OCI-LY1 (cell line): Measurements from ENCODE around the gene GRXCR2.

Source experiments
- H2AFZ ChIP-seq: fragments of 200-600 bp; sonication (generic), shearing (Covaris generic); 2 replicates; pipeline ENCODE4 v1.6.0; 2014; ENCODE audit warnings: antibody characterized with exemption, mild to moderate bottlenecking, low read length
- H3F3A ChIP-seq: fragments of 200-600 bp; sonication (generic), shearing (Covaris generic); 2 replicates; pipeline ENCODE4 v1.6.0; 2014; ENCODE audit warnings: mild to moderate bottlenecking, antibody characterized with exemption, low read length, moderate library complexity; ENCODE audit not compliant: insufficient read depth
- H3K27ac ChIP-seq: fragments of 200-600 bp; sonication (generic); 2 replicates; pipeline ENCODE4 v1.5.1; 2014; ENCODE audit warnings: low read length, mixed run types, mild to moderate bottlenecking, low read depth; ENCODE audit not compliant: poor library complexity, severe bottlenecking
- H3K27me3 ChIP-seq: fragments of 200-600 bp; sonication (generic); 2 replicates; pipeline ENCODE4 v1.6.0; 2014; ENCODE audit warnings: antibody characterized with exemption, mild to moderate bottlenecking, low read length, moderate library complexity; ENCODE audit not compliant: insufficient read depth
- H3K36me3 ChIP-seq: fragments of 200-600 bp; sonication (generic); 2 replicates; pipeline ENCODE4 v1.6.1; 2014; ENCODE audit warnings: mild to moderate bottlenecking, antibody characterized with exemption, low read length, moderate library complexity, mixed read lengths; ENCODE audit not compliant: insufficient read depth
- H3K4me1 ChIP-seq: fragments of 200-600 bp; sonication (generic); 2 replicates; pipeline ENCODE4 v1.5.1; 2014; ENCODE audit warnings: mild to moderate bottlenecking, low read length, moderate library complexity; ENCODE audit not compliant: insufficient read depth, severe bottlenecking
- H3K4me2 ChIP-seq: fragments of 200-600 bp; sonication (generic), shearing (Covaris generic); 2 replicates; pipeline ENCODE4 v1.6.1; 2014; ENCODE audit warnings: low read length
- H3K4me3 ChIP-seq: fragments of 200-600 bp; sonication (generic); 2 replicates; pipeline ENCODE4 v1.5.1; 2014; ENCODE audit warnings: low read length, low read depth, mild to moderate bottlenecking, mixed read lengths; ENCODE audit not compliant: poor library complexity, severe bottlenecking
- H3K79me2 ChIP-seq: fragments of 200-600 bp; shearing (Covaris generic); 2 replicates; pipeline ENCODE4 v1.6.1; 2016; ENCODE audit warnings: mixed run types, low read length, mixed read lengths; ENCODE audit not compliant: insufficient read depth
- H3K9ac ChIP-seq: fragments of 200-600 bp; sonication (generic), shearing (Covaris generic); 2 replicates; pipeline ENCODE4 v1.6.1; 2014; ENCODE audit warnings: mild to moderate bottlenecking, low read length, mixed read lengths
- H3K9me2 ChIP-seq: fragments of 200-600 bp; sonication (generic), shearing (Covaris generic); 2 replicates; pipeline ENCODE4 v1.6.1; 2014; ENCODE audit warnings: low read depth, mild to moderate bottlenecking, low read length, mixed read lengths
- H3K9me3 ChIP-seq: fragments of 200-600 bp; shearing (Covaris generic); 2 replicates; pipeline ENCODE4 v1.6.1; 2014; ENCODE audit warnings: low read length, mixed read lengths
- H4K20me1 ChIP-seq: fragments of 200-600 bp; sonication (generic), shearing (Covaris generic); 2 replicates; pipeline ENCODE4 v1.6.0; 2016; ENCODE audit warnings: mild to moderate bottlenecking, low read length; ENCODE audit not compliant: insufficient read depth
- CTCF ChIP-seq: fragments of 200-600 bp; sonication (generic), shearing (Covaris generic); IDR thresholded peaks from 2 replicates; pipeline ENCODE4 v1.5.1; 2017; ENCODE audit warnings: mild to moderate bottlenecking, antibody characterized with exemption, low read length, moderate library complexity, mixed read lengths
- EZH2 ChIP-seq: fragments of 200-600 bp; sonication (generic), shearing (Covaris generic); IDR thresholded peaks from 2 replicates; pipeline ENCODE4 v1.8.0; 2017; ENCODE audit warnings: borderline replicate concordance, mixed run types, mild to moderate bottlenecking, antibody characterized with exemption, low read length, moderate library complexity, mixed read lengths

GRXCR2 gene

DNA sequence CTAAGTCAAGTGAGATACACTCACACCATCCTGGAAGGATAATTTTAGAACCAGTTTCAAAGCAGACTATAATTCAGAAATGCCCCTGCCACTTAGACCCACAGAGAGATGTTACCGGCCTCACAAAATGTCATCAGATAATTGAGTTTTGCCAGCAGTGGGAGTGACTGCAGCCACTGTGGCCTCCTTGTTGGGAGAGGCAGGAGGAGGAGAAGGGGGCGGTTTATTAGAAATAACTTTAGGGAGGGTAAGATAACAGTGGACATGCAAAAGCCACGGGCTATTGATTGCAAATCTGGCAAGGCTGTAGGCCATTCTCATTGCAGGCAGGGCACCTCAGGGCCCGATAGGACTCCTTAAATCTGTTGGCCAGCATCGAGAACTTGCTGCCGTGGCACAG, 13.4 kb downstream of the GRXCR2 start:
- Histone ChIP-seq H3K9me3 (no peaks in the 10 kb centered on the region), H3K4me3 (no peak overlapping the region), H3K27me3 (no peaks in the 10 kb centered on the region), H3K27ac (no peak overlapping the region), H3K36me3 (no peaks in the 10 kb centered on the region), H4K20me1 (no peaks in the 10 kb centered on the region), H3K9ac (no peak overlapping the region), H3K79me2 (no peaks in the 10 kb centered on the region), H3K4me1 (no peaks in the 10 kb centered on the region), H3K4me2 (no peak overlapping the region), H2AFZ (no peak overlapping the region), H3K9me2 (no peaks in the 10 kb centered on the region), H3F3A (no peaks in the 10 kb centered on the region)
- TF ChIP-seq EZH2 = no peak
- no peak for TF ChIP-seq CTCF

DNA sequence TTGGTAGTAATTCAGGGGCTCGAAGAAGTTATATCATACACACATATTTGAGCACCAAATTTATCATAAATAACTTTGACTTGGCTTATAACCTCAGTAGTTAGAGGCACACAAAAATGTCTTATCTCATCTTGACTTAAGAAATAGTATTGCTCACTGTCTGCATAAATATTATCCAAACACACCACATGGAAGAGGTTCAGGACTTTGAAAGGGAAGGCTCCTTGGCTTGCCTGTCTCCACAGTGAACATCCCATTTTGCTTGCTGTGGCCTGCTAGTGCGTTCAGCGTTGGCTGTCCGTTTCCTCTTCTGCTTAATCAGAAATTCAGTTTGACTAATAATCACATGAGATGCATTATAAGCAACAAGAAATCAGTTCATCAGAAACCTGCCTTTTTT, 13.9 kb downstream of the GRXCR2 start:
- H3K9ac ChIP-seq = no peak overlapping the region
- no peaks in the 10 kb centered on the region for H3F3A ChIP-seq
- H3K27me3 ChIP-seq = no peaks in the 10 kb centered on the region
- TF ChIP-seq EZH2 (no peak), CTCF (no peak)
- no peak overlapping the region for H2AFZ ChIP-seq
- H3K4me1 ChIP-seq = no peaks in the 10 kb centered on the region
- no peaks in the 10 kb centered on the region for H3K9me3 ChIP-seq
- no peak overlapping the region for H3K4me2 ChIP-seq
- H3K9me2 ChIP-seq = no peaks in the 10 kb centered on the region
- no peak overlapping the region for H3K4me3 ChIP-seq
- no peaks in the 10 kb centered on the region for H4K20me1 ChIP-seq
- no peaks in the 10 kb centered on the region for H3K36me3 ChIP-seq
- no peak overlapping the region for H3K27ac ChIP-seq
- no peaks in the 10 kb centered on the region for H3K79me2 ChIP-seq

- H3K9me3 ChIP-seq = no peaks in the 10 kb centered on the region
- no peak for TF ChIP-seq EZH2
- TF ChIP-seq CTCF = no peak
- H3F3A ChIP-seq = no peaks in the 10 kb centered on the region
- no peaks in the 10 kb centered on the region for H3K4me1 ChIP-seq
- no peaks in the 10 kb centered on the region for H3K79me2 ChIP-seq
- H4K20me1 ChIP-seq = no peaks in the 10 kb centered on the region
- no peaks in the 10 kb centered on the region for H3K36me3 ChIP-seq
- H3K4me2 ChIP-seq = no peak overlapping the region
- H3K27ac ChIP-seq = no peak overlapping the region
- H3K27me3 ChIP-seq = no peaks in the 10 kb centered on the region
- no peak overlapping the region for H3K9ac ChIP-seq
- H3K4me3 ChIP-seq = no peak overlapping the region
- no peak overlapping the region for H2AFZ ChIP-seq
- no peaks in the 10 kb centered on the region for H3K9me2 ChIP-seq
Measured at GRCh38 chr5:145856285-145856818, 16.5 kb downstream of the GRXCR2 start.
